Gastrocnemius medialis (tissue), 4 donors: ENCODE measurements around the gene JCAD. TPM values are rescaled to one million over a fixed set of nuclear protein-coding genes. Genes with fewer than 3 reads are reported as not detected.

ENCODE experiments used
- ATAC-seq, 2 donors: fragments of 150-250 bp; one replicate each; pipeline ENCODE4 v1.9.1; 2016
- DNase-seq, 2 donors: peaks; one replicate each; pipeline ENCODE4 v3.0.0-alpha.2; 2019
- H3K27ac ChIP-seq, 4 donors: fragments of 200-600 bp; sonication (generic); 1 replicate in 1 of 4; 2 replicates in 3 of 4; pipeline ENCODE4 v1.5.1; 2016 to 2018; ENCODE audit warnings: mild to moderate bottlenecking in 2 of 4, moderate library complexity in 1 of 4
- H3K27me3 ChIP-seq, 3 donors: fragments of 200-600 bp; sonication (generic) in 2 of 3; 1 replicate in 1 of 3; 2 replicates in 2 of 3; pipeline versions ENCODE4 v1.5.1 to v1.6.0; 2016 to 2019; ENCODE audit warnings: mild to moderate bottlenecking in 1 of 3, moderate library complexity in 1 of 3
- H3K36me3 ChIP-seq, 2 donors: fragments of 200-600 bp; sonication (generic) in 1 of 2; one replicate each; pipeline ENCODE4 v1.5.1; 2017 to 2018
- H3K4me1 ChIP-seq, 2 donors: fragments of 200-600 bp; sonication (generic) in 1 of 2; one replicate each; pipeline ENCODE4 v1.5.1; 2016 to 2017; ENCODE audit warnings: mild to moderate bottlenecking in 2 of 2
- H3K4me3 ChIP-seq, 4 donors: fragments of 200-600 bp; sonication (generic) in 3 of 4; 1 replicate in 1 of 4; 2 replicates in 3 of 4; pipeline ENCODE4 v1.5.1; 2016 to 2019; ENCODE audit warnings: mild to moderate bottlenecking in 2 of 4
- H3K9me3 ChIP-seq, 3 donors: fragments of 200-600 bp; sonication (generic) in 2 of 3; 1 replicate in 1 of 3; 2 replicates in 2 of 3; pipeline ENCODE4 v1.5.1; 2016 to 2019
- POLR2A ChIP-seq, 2 donors: fragments of 450-650 bp; IDR thresholded peaks; one replicate each; pipeline ENCODE4 v1.6.1; 2017; ENCODE audit warnings: antibody characterized with exemption in 2 of 2, mild to moderate bottlenecking in 2 of 2, moderate library complexity in 2 of 2
- in situ Hi-C, 4 donors: fragments of 200-750 bp; cut with MboI; loops; one replicate each; pipeline versions ENCODE4 v1.15.0 to v1.8.0; 2017; ENCODE audit warnings: low sequenced_read_pairs in 4 of 4
- intact Hi-C: fragments of 100-400 bp; cut with DNase I; formaldehyde crosslinking; loops from one replicate; pipeline ENCODE4 v1.15.1; 2023; ENCODE audit warnings: low total_unique reads
- total RNA-seq, 4 donors: library from RNA; depleted of rRNA; stranded (reverse); fragments of >200 nt; gene quantifications; one replicate each; pipeline versions ENCODE4 v1.1.0 to v1.2.3, GENCODE V29; 2016
- TF ChIP-seq, protein P1 (sequence below), 5 experiments: fragments of 450-650 bp in 3 of 5; fragments of 200-600 bp in 2 of 5; sonication (generic) in 2 of 5; IDR thresholded peaks in 4 of 5; conservative IDR thresholded peaks in 1 of 5; 1 replicate in 4 of 5; 2 replicates in 1 of 5; pipeline ENCODE4 v1.5.1; 2016 to 2019; ENCODE audit warnings: antibody characterized with exemption in 5 of 5, mild to moderate bottlenecking in 3 of 5, moderate library complexity in 3 of 5

JCAD gene
- total RNA-seq, 4 donors from 2014 or later = 6.0 to 12.1 (median 6.5) TPM

- intact Hi-C loops (no loop called here), in situ Hi-C loops (loop anchor here in 2 of 4 donors (25.0 kb wide), 1 partner anchor 337 kb away; the partner anchor contains the start of gene SVIL (in 2 of the 2))
- Histone ChIP-seq H3K9me3 (no peaks in the 10 kb centered on the region), H3K27ac (no peak overlapping the region), H3K36me3 (no peaks in the 10 kb centered on the region), H3K27me3 (no peaks in the 10 kb centered on the region), H3K4me3 (no peak overlapping the region), H3K4me1 (peaks cover 11 to 31% of the 10 kb centered on the region in 2 donors)
- ATAC-seq (no peak), DNase-seq (no peak)
- no peak for TF ChIP-seq POLR2A (IDR thresholded peaks at IDR 0.05)
- TF ChIP-seq, protein P1, sequence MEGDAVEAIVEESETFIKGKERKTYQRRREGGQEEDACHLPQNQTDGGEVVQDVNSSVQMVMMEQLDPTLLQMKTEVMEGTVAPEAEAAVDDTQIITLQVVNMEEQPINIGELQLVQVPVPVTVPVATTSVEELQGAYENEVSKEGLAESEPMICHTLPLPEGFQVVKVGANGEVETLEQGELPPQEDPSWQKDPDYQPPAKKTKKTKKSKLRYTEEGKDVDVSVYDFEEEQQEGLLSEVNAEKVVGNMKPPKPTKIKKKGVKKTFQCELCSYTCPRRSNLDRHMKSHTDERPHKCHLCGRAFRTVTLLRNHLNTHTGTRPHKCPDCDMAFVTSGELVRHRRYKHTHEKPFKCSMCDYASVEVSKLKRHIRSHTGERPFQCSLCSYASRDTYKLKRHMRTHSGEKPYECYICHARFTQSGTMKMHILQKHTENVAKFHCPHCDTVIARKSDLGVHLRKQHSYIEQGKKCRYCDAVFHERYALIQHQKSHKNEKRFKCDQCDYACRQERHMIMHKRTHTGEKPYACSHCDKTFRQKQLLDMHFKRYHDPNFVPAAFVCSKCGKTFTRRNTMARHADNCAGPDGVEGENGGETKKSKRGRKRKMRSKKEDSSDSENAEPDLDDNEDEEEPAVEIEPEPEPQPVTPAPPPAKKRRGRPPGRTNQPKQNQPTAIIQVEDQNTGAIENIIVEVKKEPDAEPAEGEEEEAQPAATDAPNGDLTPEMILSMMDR (IDR thresholded peaks at IDR 0.05 in 4 of 5, conservative IDR thresholded peaks at IDR 0.05 in 1 of 5) = no peak
Observed at GRCh38 chr10:29974773-29975172, 84.6 kb downstream of the JCAD start.

DNA sequence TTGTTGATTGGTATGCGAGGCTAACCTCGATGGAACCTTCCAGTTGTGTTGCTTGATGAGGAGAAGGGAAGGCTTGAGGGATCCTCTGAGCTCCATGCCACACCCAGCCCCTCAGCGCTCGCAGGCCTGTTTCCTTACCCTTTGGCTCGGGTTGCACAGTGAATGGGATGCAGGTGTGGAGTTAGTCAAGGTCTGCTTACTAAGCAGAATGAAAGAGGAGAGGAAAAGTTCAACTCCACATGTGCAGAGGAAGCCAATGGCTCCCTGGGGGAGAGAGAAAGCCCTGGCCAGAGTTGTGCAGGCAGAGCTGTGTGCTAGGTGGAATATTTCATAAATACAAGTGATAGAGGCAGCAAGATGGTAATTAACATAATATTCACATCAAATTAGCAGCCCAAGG is 85.5 kb downstream of the JCAD start:
- intact Hi-C loops (no loop called here), in situ Hi-C loops (loop anchor here in 2 of 4 donors (25.0 kb wide), 1 partner anchor 337 kb away; the partner anchor contains the start of gene SVIL (in 2 of the 2))
- TF ChIP-seq, protein P1 (IDR thresholded peaks at IDR 0.05 in 4 of 5, conservative IDR thresholded peaks at IDR 0.05 in 1 of 5) = no peak
- no peak for TF ChIP-seq POLR2A (IDR thresholded peaks at IDR 0.05)
- Histone ChIP-seq H3K4me1 (peaks cover 15 to 32% of the 10 kb centered on the region in 2 donors), H3K27me3 (no peaks in the 10 kb centered on the region), H3K4me3 (no peak overlapping the region), H3K27ac (peak overlapping the region in 1 of 4 donors; percentile 2), H3K36me3 (no peaks in the 10 kb centered on the region), H3K9me3 (no peaks in the 10 kb centered on the region)
- ATAC-seq = no peak
- DNase-seq = no peak

DNA sequence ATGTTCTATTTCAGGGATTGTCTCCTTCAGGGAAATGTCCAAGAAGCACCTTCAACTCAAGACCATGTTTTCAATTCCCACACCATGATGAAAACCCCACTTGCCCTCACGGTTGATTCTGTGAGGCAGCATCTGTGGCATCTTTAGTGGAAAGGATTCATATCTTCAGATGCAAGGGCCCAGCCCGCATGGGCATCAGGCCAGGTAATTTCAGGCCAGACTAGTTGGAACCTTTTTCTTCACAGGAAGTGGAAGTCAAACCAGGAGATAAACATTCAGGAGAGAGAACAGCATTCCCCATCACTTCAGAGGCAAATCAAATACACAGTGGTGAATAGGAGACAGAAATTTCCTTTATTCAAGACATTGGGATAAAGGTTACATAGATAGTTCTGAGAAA is 88.8 kb downstream of the JCAD start:
- no peaks in the 10 kb centered on the region for H3K9me3 ChIP-seq
- peak overlapping the region; percentile 77 to 86 (median 82) for H3K27ac ChIP-seq
- H3K4me3 ChIP-seq = no peak overlapping the region
- peaks cover 16 to 17% of the 10 kb centered on the region in 2 donors for H3K4me1 ChIP-seq
- no peaks in the 10 kb centered on the region for H3K36me3 ChIP-seq
- in situ Hi-C loops (loop anchor here in 2 of 4 donors (25.0 kb wide), 1 partner anchor 333 kb away; the partner anchor contains the start of gene SVIL (in 2 of the 2)), intact Hi-C loops (no loop called here)
- no peaks in the 10 kb centered on the region for H3K27me3 ChIP-seq
- TF ChIP-seq POLR2A (IDR thresholded peaks at IDR 0.05) = no peak
- TF ChIP-seq, protein P1 (IDR thresholded peaks at IDR 0.05 in 4 of 5, conservative IDR thresholded peaks at IDR 0.05 in 1 of 5) = no peak
- DNase-seq (no peak), ATAC-seq (no peak)

- intact Hi-C loops = no loop called here
- in situ Hi-C loops = loop anchor here in 2 of 4 donors (25.0 kb wide), 1 partner anchor 333 kb away; the partner anchor contains the start of gene SVIL (in 2 of the 2)
- no peak overlapping the region for H3K4me3 ChIP-seq
- TF ChIP-seq POLR2A (IDR thresholded peaks at IDR 0.05) = no peak
- TF ChIP-seq, protein P1 (IDR thresholded peaks at IDR 0.05 in 4 of 5, conservative IDR thresholded peaks at IDR 0.05 in 1 of 5) = no peak
- ATAC-seq (peak; percentile 28 to 45), DNase-seq (peak; percentile 52 to 77)
- H3K4me1 ChIP-seq = peaks cover 16 to 17% of the 10 kb centered on the region in 2 donors
- no peaks in the 10 kb centered on the region for H3K9me3 ChIP-seq
- no peaks in the 10 kb centered on the region for H3K27me3 ChIP-seq
- peak overlapping the region; percentile 77 to 86 (median 82) for H3K27ac ChIP-seq
- H3K36me3 ChIP-seq = no peaks in the 10 kb centered on the region
Observed at GRCh38 chr10:29970012-29970396, 89.4 kb downstream of the JCAD start.
